Choroid plexus epithelial cell (primary cell): ENCODE results near the gene RNLS.
"Not testable (repeated sequence)": the region's sequence is repeated elsewhere in the genome, so short reads cannot be mapped to it uniquely, and the experiment has no call there.

Experiments
- DNase-seq: peaks from one replicate; pipeline ENCODE4 v3.0.0-alpha.2; 2010; ENCODE audit warnings: low read depth
- H3K4me3 ChIP-seq: 2 replicates; pipeline ENCODE4 v1.5.1; 2011; ENCODE audit warnings: low read depth, mild to moderate bottlenecking, control low read depth, low read length, moderate library complexity
- TF ChIP-seq, protein P1 (sequence below): conservative IDR thresholded peaks from 2 replicates; pipeline ENCODE4 v1.5.1; 2011; ENCODE audit warnings: low read depth, mild to moderate bottlenecking, control low read depth, inconsistent platforms, low read length, moderate library complexity

The RNLS gene

GRCh38 chr10:88489107-88489506 lies 94.0 kb downstream of the RNLS start:
- no peak overlapping the region for H3K4me3 ChIP-seq
- no peak for DNase-seq
- TF ChIP-seq, protein P1, sequence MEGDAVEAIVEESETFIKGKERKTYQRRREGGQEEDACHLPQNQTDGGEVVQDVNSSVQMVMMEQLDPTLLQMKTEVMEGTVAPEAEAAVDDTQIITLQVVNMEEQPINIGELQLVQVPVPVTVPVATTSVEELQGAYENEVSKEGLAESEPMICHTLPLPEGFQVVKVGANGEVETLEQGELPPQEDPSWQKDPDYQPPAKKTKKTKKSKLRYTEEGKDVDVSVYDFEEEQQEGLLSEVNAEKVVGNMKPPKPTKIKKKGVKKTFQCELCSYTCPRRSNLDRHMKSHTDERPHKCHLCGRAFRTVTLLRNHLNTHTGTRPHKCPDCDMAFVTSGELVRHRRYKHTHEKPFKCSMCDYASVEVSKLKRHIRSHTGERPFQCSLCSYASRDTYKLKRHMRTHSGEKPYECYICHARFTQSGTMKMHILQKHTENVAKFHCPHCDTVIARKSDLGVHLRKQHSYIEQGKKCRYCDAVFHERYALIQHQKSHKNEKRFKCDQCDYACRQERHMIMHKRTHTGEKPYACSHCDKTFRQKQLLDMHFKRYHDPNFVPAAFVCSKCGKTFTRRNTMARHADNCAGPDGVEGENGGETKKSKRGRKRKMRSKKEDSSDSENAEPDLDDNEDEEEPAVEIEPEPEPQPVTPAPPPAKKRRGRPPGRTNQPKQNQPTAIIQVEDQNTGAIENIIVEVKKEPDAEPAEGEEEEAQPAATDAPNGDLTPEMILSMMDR: no peak

DNA sequence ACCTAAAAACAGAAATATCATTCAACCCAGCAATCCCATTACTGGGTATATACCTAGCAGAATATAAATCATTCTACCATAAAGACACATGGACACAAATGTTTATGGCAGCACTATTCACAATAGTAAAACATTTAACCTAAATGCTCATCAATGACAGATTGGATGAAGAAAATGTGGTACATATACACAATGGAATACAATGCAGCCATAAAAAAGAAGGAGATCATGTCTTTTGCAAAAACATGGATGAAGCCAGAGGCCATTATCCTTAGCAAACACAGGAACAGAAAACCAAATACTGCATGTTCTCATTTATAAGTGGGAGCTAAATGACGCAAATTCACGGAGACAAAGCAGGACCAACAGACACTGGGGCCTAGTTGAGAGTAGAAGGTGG lies 96.3 kb downstream of the RNLS start:
- H3K4me3 ChIP-seq, DNase-seq: not testable (repeated sequence)

DNA sequence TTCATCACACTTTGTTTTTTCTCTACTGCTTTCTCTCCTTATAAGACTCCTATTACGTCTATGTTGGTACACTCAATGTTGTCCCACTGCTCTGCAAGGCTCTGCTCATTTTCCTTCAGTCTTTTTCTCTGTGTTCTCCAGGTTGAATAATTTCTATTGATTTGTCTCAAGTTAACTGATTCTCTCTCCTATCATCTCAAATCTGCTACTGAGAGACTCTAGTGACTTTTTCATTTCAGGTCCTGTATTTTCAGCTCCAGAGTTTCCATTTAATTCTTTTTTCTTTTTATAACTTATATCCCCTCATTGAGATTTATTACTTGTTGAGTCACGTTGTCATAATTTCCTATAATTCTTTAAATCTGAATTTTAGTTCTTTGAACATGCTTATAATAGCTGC lies 100.9 kb downstream of the RNLS start:
- H3K4me3 ChIP-seq: no peak overlapping the region
- TF ChIP-seq, protein P1: no peak
- DNase-seq: no peak

- H3K4me3 ChIP-seq: no peak overlapping the region
- TF ChIP-seq, protein P1: no peak
- no peak for DNase-seq
Measured at GRCh38 chr10:88478256-88478655, 104.9 kb downstream of the RNLS start.

- no peak overlapping the region for H3K4me3 ChIP-seq
- TF ChIP-seq, protein P1: no peak
- peak; percentile 67 for DNase-seq
Measured at GRCh38 chr10:88477343-88478085, 105.6 kb downstream of the RNLS start.

- H3K4me3 ChIP-seq: no peak overlapping the region
- no peak for DNase-seq
- TF ChIP-seq, protein P1: no peak
Measured at GRCh38 chr10:88474884-88475844, 108.0 kb downstream of the RNLS start.
